Mammary epithelial cell (primary cell): ENCODE results near the gene FHL3.

Source experiments
- EZH2 ChIP-seq: IDR thresholded peaks from 2 replicates; pipeline ENCODE4 v1.6.1; 2012; ENCODE audit warnings: low read length, inconsistent platforms, borderline replicate concordance
- TF ChIP-seq, protein P1 (sequence below), 2 donors: IDR thresholded peaks in 1 of 2; conservative IDR thresholded peaks in 1 of 2; 2 replicates each; pipeline ENCODE4 v1.5.1; 2011 to 2012; ENCODE audit warnings: inconsistent platforms in 2 of 2, low read length in 2 of 2, mild to moderate bottlenecking in 2 of 2, control low read depth in 1 of 2, low read depth in 1 of 2; ENCODE audit not compliant: insufficient read depth in 1 of 2; ENCODE audit errors: extremely low read depth in 1 of 2

DNA sequence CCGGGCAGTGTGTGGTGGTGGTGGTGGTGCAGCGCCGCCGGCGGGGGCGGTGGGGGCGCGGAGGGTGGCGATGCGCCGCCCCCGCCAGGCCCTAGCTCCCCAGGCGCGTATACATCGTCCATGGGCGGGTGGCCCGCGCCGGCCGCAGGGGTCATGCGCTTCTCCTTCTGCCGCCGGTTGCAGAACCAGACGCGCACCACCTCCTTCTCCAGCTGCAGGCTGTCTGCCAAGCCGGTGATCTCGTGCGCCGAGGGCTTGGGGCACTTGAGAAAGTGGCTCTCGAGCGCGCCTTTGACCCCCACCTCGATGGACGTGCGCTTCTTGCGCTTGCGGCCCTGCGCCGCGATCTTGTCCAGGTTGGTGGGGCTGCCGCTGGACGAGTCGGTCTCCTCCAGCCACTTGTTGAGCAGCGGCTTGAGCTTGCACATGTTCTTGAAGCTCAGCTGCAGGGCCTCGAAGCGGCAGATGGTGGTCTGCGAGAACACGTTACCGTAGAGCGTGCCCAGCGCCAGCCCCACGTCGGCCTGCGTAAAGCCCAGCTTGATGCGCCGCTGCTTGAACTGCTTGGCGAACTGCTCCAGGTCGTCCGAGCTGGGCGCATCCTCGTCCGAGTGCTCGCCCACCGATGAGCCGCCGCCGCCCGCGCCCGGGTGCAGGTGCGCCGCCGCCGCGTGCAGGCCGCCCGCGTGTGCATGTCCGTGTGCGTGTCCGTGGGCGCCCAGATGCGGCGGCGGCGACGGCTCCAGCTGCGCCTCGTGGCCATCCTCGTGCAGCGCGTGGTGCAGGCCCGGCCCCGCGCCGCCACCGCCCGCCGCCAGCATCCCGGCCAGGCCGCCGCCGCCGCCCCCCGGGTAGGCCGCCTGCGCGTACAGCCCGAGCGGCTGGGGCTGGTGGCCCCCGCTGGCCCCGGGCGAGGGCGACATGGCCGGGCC, 40.4 kb upstream of the FHL3 start:
- TF ChIP-seq, protein P1, sequence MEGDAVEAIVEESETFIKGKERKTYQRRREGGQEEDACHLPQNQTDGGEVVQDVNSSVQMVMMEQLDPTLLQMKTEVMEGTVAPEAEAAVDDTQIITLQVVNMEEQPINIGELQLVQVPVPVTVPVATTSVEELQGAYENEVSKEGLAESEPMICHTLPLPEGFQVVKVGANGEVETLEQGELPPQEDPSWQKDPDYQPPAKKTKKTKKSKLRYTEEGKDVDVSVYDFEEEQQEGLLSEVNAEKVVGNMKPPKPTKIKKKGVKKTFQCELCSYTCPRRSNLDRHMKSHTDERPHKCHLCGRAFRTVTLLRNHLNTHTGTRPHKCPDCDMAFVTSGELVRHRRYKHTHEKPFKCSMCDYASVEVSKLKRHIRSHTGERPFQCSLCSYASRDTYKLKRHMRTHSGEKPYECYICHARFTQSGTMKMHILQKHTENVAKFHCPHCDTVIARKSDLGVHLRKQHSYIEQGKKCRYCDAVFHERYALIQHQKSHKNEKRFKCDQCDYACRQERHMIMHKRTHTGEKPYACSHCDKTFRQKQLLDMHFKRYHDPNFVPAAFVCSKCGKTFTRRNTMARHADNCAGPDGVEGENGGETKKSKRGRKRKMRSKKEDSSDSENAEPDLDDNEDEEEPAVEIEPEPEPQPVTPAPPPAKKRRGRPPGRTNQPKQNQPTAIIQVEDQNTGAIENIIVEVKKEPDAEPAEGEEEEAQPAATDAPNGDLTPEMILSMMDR (conservative IDR thresholded peaks at IDR 0.05 in 1 of 2, IDR thresholded peaks at IDR 0.05 in 1 of 2; ENCODE audit: extremely low read depth in 1 of 2, insufficient read depth in 1 of 2, low read depth in 1 of 2, low read length in 2 of 2): no peak
- TF ChIP-seq EZH2: peak; percentile 100
